HT1080 (cell line): ENCODE results near the gene KCNT2. TPM values are rescaled to one million over a fixed set of nuclear protein-coding genes. Genes with fewer than 3 reads are reported as not detected.
A peak's percentile ranks its signal among the peaks of the same experiment; 100 is the strongest.

Experiments used
- DNase-seq: peaks from one replicate; pipeline ENCODE4 v3.0.0-alpha.2; 2015; ENCODE audit warnings: low read depth
- total RNA-seq: library from RNA; depleted of rRNA; stranded (reverse); fragments of >200 nt; shearing (Covaris generic); gene quantifications from 2 replicates; pipeline ENCODE4 v1.2.3, GENCODE V29; 2014

KCNT2 gene
- total RNA-seq, 1 experiment from 2014 or later = not detected

GRCh38 chr1:196401452-196401833 is 206.8 kb downstream of the KCNT2 start:
- DNase-seq = no peak

GRCh38 chr1:196400478-196401451 is 207.5 kb downstream of the KCNT2 start:
- peak; percentile 70 for DNase-seq

- DNase-seq = no peak
These were observed 208.5 kb downstream of the KCNT2 start for GRCh38 chr1:196399713-196400112.

GRCh38 chr1:196393742-196394141 is 214.5 kb downstream of the KCNT2 start:
- DNase-seq = peak; percentile 29

GRCh38 chr1:196393282-196393681 is 215.0 kb downstream of the KCNT2 start:
- no peak for DNase-seq

- DNase-seq = peak; percentile 16
These were observed 220.5 kb downstream of the KCNT2 start for GRCh38 chr1:196387766-196388165.

- no peak for DNase-seq
These were observed 223.1 kb downstream of the KCNT2 start for GRCh38 chr1:196385109-196385508.

- DNase-seq = no peak
These were observed 225.9 kb downstream of the KCNT2 start for GRCh38 chr1:196382383-196382782.

GRCh38 chr1:196381544-196381943 is 226.7 kb downstream of the KCNT2 start:
- DNase-seq = no peak

GRCh38 chr1:196380316-196380715 is 227.9 kb downstream of the KCNT2 start:
- no peak for DNase-seq

- no peak for DNase-seq
These were observed 230.4 kb downstream of the KCNT2 start for GRCh38 chr1:196377811-196378210.

GRCh38 chr1:196376630-196377328 is 231.5 kb downstream of the KCNT2 start:
- no peak for DNase-seq

- DNase-seq = no peak
These were observed 234.4 kb downstream of the KCNT2 start for GRCh38 chr1:196373798-196374197.

- no peak for DNase-seq
These were observed 235.2 kb downstream of the KCNT2 start for GRCh38 chr1:196372896-196373536.

- DNase-seq = no peak
These were observed 240.4 kb downstream of the KCNT2 start for GRCh38 chr1:196367838-196368237.

GRCh38 chr1:196366817-196367495 is 241.3 kb downstream of the KCNT2 start:
- DNase-seq = no peak

GRCh38 chr1:196361112-196361714 is 247.0 kb downstream of the KCNT2 start:
- peak; percentile 50 for DNase-seq

- no peak for DNase-seq
These were observed 250.3 kb downstream of the KCNT2 start for GRCh38 chr1:196357913-196358312.

- peak; percentile 10 for DNase-seq
These were observed 252.9 kb downstream of the KCNT2 start for GRCh38 chr1:196355206-196355786.

GRCh38 chr1:196344453-196344852 is 263.8 kb downstream of the KCNT2 start:
- DNase-seq = no peak

- DNase-seq = no peak
These were observed 283.9 kb downstream of the KCNT2 start for GRCh38 chr1:196324345-196324744.
